Endothelial cell (in vitro differentiated cells): ENCODE results near the gene GABRG3. TPM values are rescaled to one million over a fixed set of nuclear protein-coding genes. Genes with fewer than 3 reads are reported as not detected.
A peak's percentile ranks its signal among the peaks of the same experiment; 100 is the strongest.

Experiments used
- DNase-seq: peaks from one replicate; pipeline ENCODE4 v3.0.0; 2021; ENCODE audit warnings: low spot score
- H3K27ac Mint-ChIP-seq: one replicate; pipeline ENCODE4 v1.8.0; 2021; ENCODE audit warnings: mixed read lengths, inconsistent platforms; ENCODE audit not compliant: unreplicated experiment
- H3K27me3 Mint-ChIP-seq: one replicate; pipeline ENCODE4 v1.8.0; 2021; ENCODE audit warnings: mild to moderate bottlenecking, moderate library complexity, mixed read lengths, inconsistent platforms; ENCODE audit not compliant: unreplicated experiment
- H3K36me3 Mint-ChIP-seq: one replicate; pipeline ENCODE4 v1.8.0; 2021; ENCODE audit warnings: mild to moderate bottlenecking, low read depth, mixed read lengths, inconsistent platforms; ENCODE audit not compliant: unreplicated experiment
- H3K4me1 Mint-ChIP-seq: one replicate; pipeline ENCODE4 v1.8.0; 2021; ENCODE audit warnings: mild to moderate bottlenecking, mixed read lengths, inconsistent platforms; ENCODE audit not compliant: unreplicated experiment
- H3K4me3 Mint-ChIP-seq: one replicate; pipeline ENCODE4 v1.8.0; 2021; ENCODE audit warnings: mild to moderate bottlenecking, mixed read lengths, inconsistent platforms; ENCODE audit not compliant: unreplicated experiment
- H3K9me3 Mint-ChIP-seq: one replicate; pipeline ENCODE4 v1.8.0; 2021; ENCODE audit warnings: mixed read lengths, inconsistent platforms; ENCODE audit not compliant: unreplicated experiment
- total RNA-seq: library from RNA; stranded (reverse); fragmentation: NEBNext Ultra II Directional; extraction: Animal tissue kit (Norgen Biotek cat#: 25700); gene quantifications from one replicate; pipeline ENCODE4 v1.2.1, GENCODE V29; 2021; ENCODE audit not compliant: unreplicated experiment
- TF ChIP-seq, protein P1 (sequence below): fragments of 200-600 bp; sonication (generic); IDR thresholded peaks from one replicate; pipeline ENCODE4 v1.5.0; 2021; ENCODE audit warnings: antibody characterized with exemption; ENCODE audit not compliant: unreplicated experiment

The GABRG3 gene
- total RNA-seq, 1 donor from 2014 or later: 0.21 TPM

- no peak overlapping the region for H3K27ac Mint-ChIP-seq
- H3K9me3 Mint-ChIP-seq: no peaks in the 10 kb centered on the region
- peaks cover 3% of the 10 kb centered on the region for H3K36me3 Mint-ChIP-seq
- peaks cover 5% of the 10 kb centered on the region for H3K4me1 Mint-ChIP-seq
- TF ChIP-seq, protein P1, sequence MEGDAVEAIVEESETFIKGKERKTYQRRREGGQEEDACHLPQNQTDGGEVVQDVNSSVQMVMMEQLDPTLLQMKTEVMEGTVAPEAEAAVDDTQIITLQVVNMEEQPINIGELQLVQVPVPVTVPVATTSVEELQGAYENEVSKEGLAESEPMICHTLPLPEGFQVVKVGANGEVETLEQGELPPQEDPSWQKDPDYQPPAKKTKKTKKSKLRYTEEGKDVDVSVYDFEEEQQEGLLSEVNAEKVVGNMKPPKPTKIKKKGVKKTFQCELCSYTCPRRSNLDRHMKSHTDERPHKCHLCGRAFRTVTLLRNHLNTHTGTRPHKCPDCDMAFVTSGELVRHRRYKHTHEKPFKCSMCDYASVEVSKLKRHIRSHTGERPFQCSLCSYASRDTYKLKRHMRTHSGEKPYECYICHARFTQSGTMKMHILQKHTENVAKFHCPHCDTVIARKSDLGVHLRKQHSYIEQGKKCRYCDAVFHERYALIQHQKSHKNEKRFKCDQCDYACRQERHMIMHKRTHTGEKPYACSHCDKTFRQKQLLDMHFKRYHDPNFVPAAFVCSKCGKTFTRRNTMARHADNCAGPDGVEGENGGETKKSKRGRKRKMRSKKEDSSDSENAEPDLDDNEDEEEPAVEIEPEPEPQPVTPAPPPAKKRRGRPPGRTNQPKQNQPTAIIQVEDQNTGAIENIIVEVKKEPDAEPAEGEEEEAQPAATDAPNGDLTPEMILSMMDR: no peak
- no peaks in the 10 kb centered on the region for H3K27me3 Mint-ChIP-seq
- no peak for DNase-seq
- H3K4me3 Mint-ChIP-seq: no peak overlapping the region
Observed at GRCh38 chr15:27057904-27058645, 87.1 kb downstream of the GABRG3 start.

DNA sequence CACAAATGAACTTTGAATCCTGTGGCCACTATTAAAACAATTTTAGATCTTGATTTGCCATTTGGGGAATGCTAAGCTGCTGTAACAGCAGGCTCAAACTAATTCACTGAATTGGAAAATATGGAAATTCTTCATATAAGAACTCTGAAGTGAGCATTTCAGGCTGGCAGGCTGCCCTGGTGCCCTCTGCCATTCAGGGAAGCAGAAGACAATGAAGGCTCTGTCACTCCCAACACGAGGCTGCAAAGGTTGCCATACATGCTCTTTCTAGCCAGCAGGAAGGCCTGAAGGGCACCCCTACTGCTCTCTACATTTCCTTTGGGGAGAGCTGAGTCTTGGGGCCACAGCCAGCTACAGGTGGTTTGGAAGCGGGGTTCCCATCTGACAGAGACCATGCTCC, 88.0 kb downstream of the GABRG3 start:
- TF ChIP-seq, protein P1: no peak
- Mint-ChIP-seq H3K9me3 (no peaks in the 10 kb centered on the region), H3K4me3 (no peak overlapping the region), H3K4me1 (peaks cover 5% of the 10 kb centered on the region), H3K36me3 (peaks cover 4% of the 10 kb centered on the region), H3K27ac (no peak overlapping the region), H3K27me3 (no peaks in the 10 kb centered on the region)
- DNase-seq: no peak

- Mint-ChIP-seq H3K9me3 (no peaks in the 10 kb centered on the region), H3K27ac (no peak overlapping the region), H3K36me3 (peaks cover 4% of the 10 kb centered on the region), H3K4me1 (peaks cover 5% of the 10 kb centered on the region), H3K27me3 (no peaks in the 10 kb centered on the region), H3K4me3 (no peak overlapping the region)
- TF ChIP-seq, protein P1: peak; percentile 93
- DNase-seq: peak; percentile 80
Observed at GRCh38 chr15:27059610-27060202, 88.7 kb downstream of the GABRG3 start.

DNA sequence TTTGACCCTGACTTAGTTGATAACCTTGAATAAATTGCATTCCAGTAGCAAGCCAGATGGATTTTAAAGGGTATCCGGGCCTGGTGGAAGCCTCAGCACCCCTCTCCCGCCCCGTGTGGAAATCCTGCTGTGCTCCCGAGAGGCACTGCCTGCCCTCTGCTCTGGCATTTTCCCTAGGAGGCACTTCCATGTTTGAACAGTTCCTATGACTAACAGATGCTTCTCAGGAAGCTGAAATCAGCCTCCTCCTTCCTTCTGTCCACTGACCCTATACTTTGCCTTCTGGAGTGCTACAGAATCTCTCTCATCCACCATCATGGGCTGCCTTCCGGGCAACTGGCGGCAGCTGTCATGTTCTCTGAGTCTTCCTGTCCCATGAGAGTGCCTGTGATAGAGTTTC, 90.8 kb downstream of the GABRG3 start:
- H3K4me1 Mint-ChIP-seq: peaks cover 5% of the 10 kb centered on the region
- DNase-seq: no peak
- H3K27ac Mint-ChIP-seq: no peak overlapping the region
- no peaks in the 10 kb centered on the region for H3K9me3 Mint-ChIP-seq
- H3K4me3 Mint-ChIP-seq: no peak overlapping the region
- TF ChIP-seq, protein P1: no peak
- no peaks in the 10 kb centered on the region for H3K27me3 Mint-ChIP-seq
- peaks cover 4% of the 10 kb centered on the region for H3K36me3 Mint-ChIP-seq

DNA sequence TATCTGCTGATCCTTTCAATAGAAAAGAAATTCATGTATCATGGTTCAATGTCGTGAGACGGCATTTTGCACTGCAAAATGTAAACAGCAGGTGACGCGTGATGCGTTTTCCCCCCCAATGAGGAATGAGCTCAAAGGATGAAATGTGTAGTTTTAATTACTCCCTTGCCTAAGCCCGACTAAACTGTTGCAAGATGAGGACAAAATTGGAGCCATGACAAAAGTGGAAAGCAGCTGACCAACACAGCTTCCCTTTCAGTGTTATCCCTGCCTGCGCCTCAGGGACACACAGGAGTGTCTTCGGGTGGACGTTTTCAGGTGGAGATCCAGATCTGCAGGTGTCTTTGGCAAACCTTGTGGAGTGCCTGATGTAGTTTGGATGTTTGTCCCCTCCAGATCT, 92.0 kb downstream of the GABRG3 start:
- no peaks in the 10 kb centered on the region for H3K27me3 Mint-ChIP-seq
- no peak for DNase-seq
- H3K4me1 Mint-ChIP-seq: peaks cover 5% of the 10 kb centered on the region
- TF ChIP-seq, protein P1: no peak
- H3K27ac Mint-ChIP-seq: no peak overlapping the region
- no peaks in the 10 kb centered on the region for H3K9me3 Mint-ChIP-seq
- H3K4me3 Mint-ChIP-seq: no peak overlapping the region
- H3K36me3 Mint-ChIP-seq: peaks cover 4% of the 10 kb centered on the region
